IMR-90 (cell line): ENCODE data around the gene CCDC13. TPM values are rescaled to one million over a fixed set of nuclear protein-coding genes. Genes with fewer than 3 reads are reported as not detected.

Source experiments
- ATAC-seq: fragments of 200-7000 bp; cut with Tn5 transposase; 2 replicates; pipeline ENCODE4 v1.9.1; 2020; ENCODE audit warnings: low read depth, mild to moderate bottlenecking, moderate library complexity
- BruUV-seq: library from RNA; stranded (reverse); fragments of 400-500 nt; replicated peaks from 2 replicates; lab custom pipeline; 2021; lab: Mats Ljungman, UMichigan
- CTCF ChIA-PET: fragments of 300-600 bp; formaldehyde crosslinking; extraction: SDS; loops from one replicate; lab custom pipeline; 2021; ENCODE audit warnings: antibody characterized with exemption; lab: Yijun Ruan, JAX
- POLR2A ChIA-PET: fragments of 300-600 bp; sonication (Branson Sonifier 250); formaldehyde crosslinking; loops from one replicate; lab custom pipeline; 2022; ENCODE audit warnings: antibody characterized with exemption; ENCODE audit not compliant: unreplicated experiment; lab: Charles Lee
- DNase-seq: peaks from one replicate; pipeline ENCODE4 v3.0.0; 2013
- H2AFZ ChIP-seq: replicated peaks from 2 replicates; pipeline ENCODE3; 2013; ENCODE audit warnings: low read length, mild to moderate bottlenecking; ENCODE audit not compliant: poor library complexity
- H2AK5ac ChIP-seq: 2 replicates; pipeline ENCODE4 v1.6.1; 2013; ENCODE audit warnings: low read depth, low read length, inconsistent platforms
- H2AK9ac ChIP-seq: replicated peaks from 2 replicates; pipeline ENCODE3; 2013; ENCODE audit warnings: mild to moderate bottlenecking, low read depth, low read length, moderate library complexity; ENCODE audit not compliant: poor library complexity
- H2BK120ac ChIP-seq: 2 replicates; pipeline ENCODE4 v1.6.1; 2013; ENCODE audit warnings: low read depth, low read length, inconsistent platforms
- H2BK15ac ChIP-seq: 3 replicates; pipeline ENCODE4 v1.6.1; 2013; ENCODE audit warnings: low read depth, low read length, inconsistent platforms
- H2BK20ac ChIP-seq: 2 replicates; pipeline ENCODE4 v1.6.1; 2013; ENCODE audit warnings: low read depth, mild to moderate bottlenecking, inconsistent platforms, low read length, moderate library complexity
- H2BK5ac ChIP-seq: 2 replicates; pipeline ENCODE4 v1.6.1; 2013; ENCODE audit warnings: mild to moderate bottlenecking, low read depth, low read length, inconsistent platforms; ENCODE audit not compliant: poor library complexity, severe bottlenecking
- H3K14ac ChIP-seq: replicated peaks from 2 replicates; pipeline ENCODE4 v1.6.1; 2013; ENCODE audit warnings: low read depth, low read length, inconsistent platforms
- H3K18ac ChIP-seq: 2 replicates; pipeline ENCODE4 v1.6.1; 2013; ENCODE audit warnings: low read depth, low read length, control low read depth
- H3K23ac ChIP-seq: 2 replicates; pipeline ENCODE4 v1.6.1; 2013; ENCODE audit warnings: low read depth, low read length, inconsistent platforms
- H3K27ac ChIP-seq: 2 replicates; pipeline ENCODE4 v1.5.1; 2013; ENCODE audit warnings: mild to moderate bottlenecking, control low read depth, low read length; ENCODE audit not compliant: insufficient read depth
- H3K27me3 ChIP-seq: 2 replicates; pipeline ENCODE4 v1.6.1; 2013; ENCODE audit warnings: low read length; ENCODE audit not compliant: control insufficient read depth, insufficient read depth
- H3K36me3 ChIP-seq: 2 replicates; pipeline ENCODE4 v1.6.1; 2013; ENCODE audit warnings: low read length, mixed read lengths; ENCODE audit not compliant: control insufficient read depth, insufficient read depth
- H3K4ac ChIP-seq: 2 replicates; pipeline ENCODE4 v1.6.1; 2013; ENCODE audit warnings: low read depth, low read length, inconsistent platforms
- H3K4me1 ChIP-seq: 2 replicates; pipeline ENCODE4 v1.6.1; 2013; ENCODE audit warnings: low read length, mixed read lengths; ENCODE audit not compliant: control insufficient read depth, insufficient read depth
- H3K4me2 ChIP-seq: 2 replicates; pipeline ENCODE4 v1.6.1; 2013; ENCODE audit warnings: low read depth, mild to moderate bottlenecking, control low read depth, low read length, moderate library complexity
- H3K4me3 ChIP-seq: 2 replicates; pipeline ENCODE4 v1.5.1; 2013; ENCODE audit warnings: low read depth, mild to moderate bottlenecking, control low read depth, low read length, moderate library complexity; ENCODE audit not compliant: insufficient read depth
- H3K56ac ChIP-seq: 2 replicates; pipeline ENCODE4 v1.6.1; 2013; ENCODE audit warnings: low read length, inconsistent platforms; ENCODE audit not compliant: insufficient read depth; ENCODE audit errors: extremely low read depth
- H3K79me1 ChIP-seq, 2 experiments: 2 replicates each; pipeline ENCODE4 v1.6.1; 2013; ENCODE audit warnings: low read length in 2 of 2, inconsistent platforms in 1 of 2, low read depth in 1 of 2
- H3K9ac ChIP-seq: 2 replicates; pipeline ENCODE4 v1.6.1; 2013; ENCODE audit warnings: low read depth, low read length, control low read depth
- H3K9me1 ChIP-seq: 2 replicates; pipeline ENCODE4 v1.6.1; 2013; ENCODE audit warnings: low read length, inconsistent platforms; ENCODE audit not compliant: insufficient read depth
- H3K9me3 ChIP-seq: 2 replicates; pipeline ENCODE4 v1.6.1; 2013; ENCODE audit warnings: low read length; ENCODE audit not compliant: control insufficient read depth, insufficient read depth
- H4K20me1 ChIP-seq: 2 replicates; pipeline ENCODE4 v1.6.1; 2013; ENCODE audit warnings: low read length, inconsistent platforms; ENCODE audit not compliant: insufficient read depth
- H4K5ac ChIP-seq: 2 replicates; pipeline ENCODE4 v1.6.1; 2013; ENCODE audit warnings: mild to moderate bottlenecking, low read depth, low read length, control low read depth
- H4K8ac ChIP-seq, 2 experiments: 2 replicates each; pipeline ENCODE4 v1.6.1; 2013; ENCODE audit warnings: low read depth in 2 of 2, low read length in 2 of 2, control low read depth in 1 of 2, inconsistent platforms in 1 of 2
- H4K91ac ChIP-seq: 2 replicates; pipeline ENCODE4 v1.6.1; 2013; ENCODE audit warnings: low read depth, low read length, inconsistent platforms; ENCODE audit not compliant: insufficient read depth
- CHD1 ChIP-seq: IDR thresholded peaks from 2 replicates; pipeline ENCODE4 v1.6.1; 2012; ENCODE audit warnings: low read depth, low read length, improper control_type of control experiment
- FOS ChIP-seq: fragments of 150-350 bp; IDR thresholded peaks from 2 replicates; pipeline ENCODE4 v1.6.1; 2016; ENCODE audit warnings: low read depth, low read length
- MAFK ChIP-seq: IDR thresholded peaks from 2 replicates; pipeline ENCODE4 v1.6.1; 2012; ENCODE audit warnings: low read depth, low read length, improper control_type of control experiment
- MAZ ChIP-seq: IDR thresholded peaks from 2 replicates; pipeline ENCODE4 v1.6.1; 2012; ENCODE audit warnings: low read depth, mild to moderate bottlenecking, low read length, improper control_type of control experiment, moderate library complexity, borderline replicate concordance
- NFE2L2 ChIP-seq: fragments of 150-350 bp; IDR thresholded peaks from 2 replicates; pipeline ENCODE4 v1.6.1; 2016; ENCODE audit warnings: low read depth, mild to moderate bottlenecking, low read length
- RAD21 ChIP-seq: IDR thresholded peaks from 2 replicates; pipeline ENCODE4 v1.6.1; 2012; ENCODE audit warnings: low read length, improper control_type of control experiment
- RCOR1 ChIP-seq: IDR thresholded peaks from 2 replicates; pipeline ENCODE4 v1.6.1; 2012; ENCODE audit warnings: mild to moderate bottlenecking, low read length, improper control_type of control experiment; ENCODE audit not compliant: insufficient replicate concordance
- RFX5 ChIP-seq: IDR thresholded peaks from 2 replicates; pipeline ENCODE4 v1.8.0; 2012; ENCODE audit warnings: low read depth, mild to moderate bottlenecking, low read length, moderate library complexity
- SMC3 ChIP-seq: fragments of 150-350 bp; IDR thresholded peaks from 2 replicates; pipeline ENCODE4 v1.6.1; 2016; ENCODE audit warnings: low read depth, mild to moderate bottlenecking, antibody characterized with exemption, low read length, moderate library complexity
- WGBS, 2 experiments: methylation state at CpG; one replicate each; pipeline versions ENCODE4 v1.1.5 to v1.1.7; 2013; ENCODE audit warnings: missing lambda C conversion rate in 2 of 2; ENCODE audit not compliant: insufficient read length in 1 of 2; ENCODE audit errors: extremely low coverage in 2 of 2; 5-methylcytosine and 5-hydroxymethylcytosine counted together
- dilution Hi-C: fragments of 300-500 bp; cut with HindIII; formaldehyde crosslinking; loops from one replicate; pipeline ENCODE4 v1.14.3; 2018; ENCODE audit warnings: low sequenced_read_pairs; ENCODE audit not compliant: unreplicated experiment
- in situ Hi-C: fragments of 300-500 bp; cut with MboI; formaldehyde crosslinking; loops from 3 replicates; pipeline ENCODE4 v1.14.3; 2019; ENCODE audit warnings: low sequenced_read_pairs, inconsistent platforms, mixed read lengths
- intact Hi-C: fragments of 100-400 bp; cut with micrococcal nuclease; formaldehyde crosslinking; loops from 2 replicates; pipeline ENCODE4 v1.10.0; 2022
- polyA plus RNA-seq, 3 experiments: library from polyadenylated mRNA; depleted of rRNA; stranded (reverse); fragments of >200 nt; gene quantifications; 2 replicates each; pipeline ENCODE4 v1.2.3, GENCODE V29; 2012; ENCODE audit warnings: low replicate concordance in 1 of 3
- total RNA-seq: library from RNA; depleted of rRNA; stranded (reverse); fragments of >200 nt; gene quantifications from 2 replicates; pipeline ENCODE4 v1.2.3, GENCODE V29; 2012
- TF ChIP-seq, protein P1 (sequence below): conservative IDR thresholded peaks from 2 replicates; pipeline ENCODE4 v1.5.1; 2012; ENCODE audit warnings: mild to moderate bottlenecking, low read depth, low read length, improper control_type of control experiment
- TF ChIP-seq, protein P2 (sequence below): fragments of 150-350 bp; IDR thresholded peaks from 2 replicates; pipeline ENCODE4 v1.6.1; 2017; ENCODE audit warnings: mild to moderate bottlenecking, antibody characterized with exemption, low read length, low read depth

The CCDC13 gene
- total and polyA plus RNA-seq, 2 of the 4 experiments (the other 2 are of a cell fraction), result 0.18 to 0.19 TPM

DNA sequence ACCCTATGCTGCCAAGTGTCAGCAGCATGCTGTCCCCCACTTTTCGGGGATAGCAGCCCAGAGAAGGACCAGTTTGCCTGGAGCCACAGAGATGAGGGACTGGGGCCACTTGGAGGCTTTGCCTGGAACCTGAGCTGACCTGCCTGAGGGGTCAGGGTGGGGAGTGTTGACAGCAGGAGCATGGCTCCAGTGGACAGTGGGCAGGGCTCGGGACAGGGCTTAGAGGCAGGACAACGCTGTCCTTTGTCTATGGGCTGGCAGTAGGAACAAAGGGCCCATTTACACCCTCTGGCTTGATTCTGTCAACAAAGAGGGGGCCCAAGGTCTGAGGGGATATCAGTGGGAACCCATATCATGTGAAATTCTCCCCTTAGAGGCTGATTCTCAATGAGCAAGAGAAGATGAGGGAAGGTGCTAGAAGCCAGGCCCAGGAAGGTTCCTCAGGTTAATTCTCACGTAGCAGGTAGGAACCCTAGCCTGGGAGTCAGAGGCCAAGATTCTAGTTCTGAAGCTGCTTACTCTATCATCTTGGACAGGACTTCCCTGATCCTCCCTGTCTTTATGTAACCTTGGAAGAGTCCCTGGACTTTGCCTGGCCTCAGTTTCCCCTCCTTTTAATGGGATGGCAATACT is 40.7 kb downstream of the CCDC13 start:
- H3K9me1 ChIP-seq, result no peaks in the 10 kb centered on the region
- no TSS peak for BruUV-seq
- H3K36me3 ChIP-seq, result no peaks in the 10 kb centered on the region
- no peak overlapping the region for H2AK5ac ChIP-seq
- no peak overlapping the region for H3K4ac ChIP-seq
- WGBS, 2 experiments, result no CpG with 5 or more reads among the region's 4 CpGs
- no peak overlapping the region for H3K27ac ChIP-seq
- no peak overlapping the region for H3K18ac ChIP-seq
- no peak overlapping the region for H3K14ac ChIP-seq
- dilution Hi-C loops (no loop called here), intact Hi-C loops (no loop called here), in situ Hi-C loops (no loop called here)
- H3K4me3 ChIP-seq, result no peak overlapping the region
- H2BK20ac ChIP-seq, result no peak overlapping the region
- H2BK15ac ChIP-seq, result no peak overlapping the region
- H2BK120ac ChIP-seq, result no peak overlapping the region
- H3K23ac ChIP-seq, result no peak overlapping the region
- H3K9me3 ChIP-seq, result peaks cover 7% of the 10 kb centered on the region
- H3K56ac ChIP-seq, result no peak overlapping the region
- H4K91ac ChIP-seq, result no peak overlapping the region
- H2AFZ ChIP-seq, result no peak overlapping the region
- H4K5ac ChIP-seq, result no peak overlapping the region
- H4K20me1 ChIP-seq, result no peaks in the 10 kb centered on the region
- POLR2A ChIA-PET, result no interaction called here
- no peak overlapping the region for H3K4me2 ChIP-seq
- DNase-seq (no peak), ATAC-seq (no peak)
- H2AK9ac ChIP-seq, result no peak overlapping the region
- CTCF ChIA-PET, result no interaction called here
- no peaks in the 10 kb centered on the region for H3K79me1 ChIP-seq
- H3K9ac ChIP-seq, result no peak overlapping the region
- TF ChIP-seq SMC3, result no peak
- TF ChIP-seq, protein P1, sequence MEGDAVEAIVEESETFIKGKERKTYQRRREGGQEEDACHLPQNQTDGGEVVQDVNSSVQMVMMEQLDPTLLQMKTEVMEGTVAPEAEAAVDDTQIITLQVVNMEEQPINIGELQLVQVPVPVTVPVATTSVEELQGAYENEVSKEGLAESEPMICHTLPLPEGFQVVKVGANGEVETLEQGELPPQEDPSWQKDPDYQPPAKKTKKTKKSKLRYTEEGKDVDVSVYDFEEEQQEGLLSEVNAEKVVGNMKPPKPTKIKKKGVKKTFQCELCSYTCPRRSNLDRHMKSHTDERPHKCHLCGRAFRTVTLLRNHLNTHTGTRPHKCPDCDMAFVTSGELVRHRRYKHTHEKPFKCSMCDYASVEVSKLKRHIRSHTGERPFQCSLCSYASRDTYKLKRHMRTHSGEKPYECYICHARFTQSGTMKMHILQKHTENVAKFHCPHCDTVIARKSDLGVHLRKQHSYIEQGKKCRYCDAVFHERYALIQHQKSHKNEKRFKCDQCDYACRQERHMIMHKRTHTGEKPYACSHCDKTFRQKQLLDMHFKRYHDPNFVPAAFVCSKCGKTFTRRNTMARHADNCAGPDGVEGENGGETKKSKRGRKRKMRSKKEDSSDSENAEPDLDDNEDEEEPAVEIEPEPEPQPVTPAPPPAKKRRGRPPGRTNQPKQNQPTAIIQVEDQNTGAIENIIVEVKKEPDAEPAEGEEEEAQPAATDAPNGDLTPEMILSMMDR, result no peak
- TF ChIP-seq FOS, result no peak
- TF ChIP-seq RCOR1, result no peak
- no peak for TF ChIP-seq RFX5
- TF ChIP-seq MAZ, result no peak
- TF ChIP-seq, protein P2, sequence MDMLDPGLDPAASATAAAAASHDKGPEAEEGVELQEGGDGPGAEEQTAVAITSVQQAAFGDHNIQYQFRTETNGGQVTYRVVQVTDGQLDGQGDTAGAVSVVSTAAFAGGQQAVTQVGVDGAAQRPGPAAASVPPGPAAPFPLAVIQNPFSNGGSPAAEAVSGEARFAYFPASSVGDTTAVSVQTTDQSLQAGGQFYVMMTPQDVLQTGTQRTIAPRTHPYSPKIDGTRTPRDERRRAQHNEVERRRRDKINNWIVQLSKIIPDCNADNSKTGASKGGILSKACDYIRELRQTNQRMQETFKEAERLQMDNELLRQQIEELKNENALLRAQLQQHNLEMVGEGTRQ, result no peak
- TF ChIP-seq MAFK, result no peak
- TF ChIP-seq RAD21, result no peak
- no peak for TF ChIP-seq NFE2L2
- TF ChIP-seq CHD1, result no peak
- peaks cover 52% of the 10 kb centered on the region for H3K27me3 ChIP-seq
- no peak overlapping the region for H4K8ac ChIP-seq
- H2BK5ac ChIP-seq, result no peak overlapping the region
- H3K4me1 ChIP-seq, result no peaks in the 10 kb centered on the region
